Measurements from ENCODE around the gene SDHAF3.

- TF ChIP-seq POLR2A (IDR thresholded peaks at IDR 0.05) (no peak), CTCF (IDR thresholded peaks at IDR 0.05) (no peak)
These were observed 11.2 kb downstream of the SDHAF3 start for GRCh38 chr7:97128736-97129135.

All from right lobe of liver (tissue), 4 donors.